GM12878 (cell line): ENCODE measurements around the gene POMT1. TPM values are rescaled to one million over a fixed set of nuclear protein-coding genes. Genes with fewer than 3 reads are reported as not detected.

ENCODE experiments used
- ATF3 ChIP-seq: IDR thresholded peaks from 2 replicates; pipeline ENCODE4 v1.6.1; 2011; ENCODE audit warnings: low read depth, mild to moderate bottlenecking, low read length, moderate library complexity, borderline replicate concordance; ENCODE audit errors: extremely low read depth
- CUX1 ChIP-seq: IDR thresholded peaks from 2 replicates; pipeline ENCODE4 v1.6.1; 2012; ENCODE audit warnings: improper control_type of control experiment, low read depth, low read length; ENCODE audit not compliant: insufficient replicate concordance
- EED ChIP-seq: sonication (generic); IDR thresholded peaks from 2 replicates; pipeline ENCODE4 v1.6.1; 2016; ENCODE audit warnings: antibody characterized with exemption, low read depth
- EGR1 ChIP-seq, 2 experiments: IDR thresholded peaks; 1 replicate in 1 of 2; 2 replicates in 1 of 2; pipeline ENCODE4 v1.6.1; 2011 to 2012; ENCODE audit warnings: low read depth in 2 of 2, low read length in 2 of 2, borderline replicate concordance in 1 of 2, mild to moderate bottlenecking in 1 of 2, moderate library complexity in 1 of 2
- HDAC6 ChIP-seq: fragments of 200-600 bp; sonication (generic); IDR thresholded peaks from one replicate; pipeline ENCODE4 v1.8.0; 2017; ENCODE audit warnings: antibody characterized with exemption; ENCODE audit not compliant: unreplicated experiment
- NBN ChIP-seq: fragments of 450-650 bp; IDR thresholded peaks from 2 replicates; pipeline ENCODE4 v1.6.1; 2016
- NFYA ChIP-seq: IDR thresholded peaks from 2 replicates; pipeline ENCODE4 v1.6.1; 2011; ENCODE audit warnings: low read depth, mild to moderate bottlenecking, low read length, improper control_type of control experiment, borderline replicate concordance
- RAD51 ChIP-seq: fragments of 450-650 bp; IDR thresholded peaks from 2 replicates; pipeline ENCODE4 v1.6.1; 2016; ENCODE audit warnings: moderate library complexity, mild to moderate bottlenecking, inconsistent platforms
- WRNIP1 ChIP-seq: IDR thresholded peaks from 2 replicates; pipeline ENCODE4 v1.6.1; 2011; ENCODE audit warnings: low read depth, low read length, improper control_type of control experiment, borderline replicate concordance
- ZBTB33 ChIP-seq: fragments of 450-650 bp; IDR thresholded peaks from 2 replicates; pipeline ENCODE4 v1.6.1; 2017; ENCODE audit warnings: mild to moderate bottlenecking
- ZNF384 ChIP-seq: IDR thresholded peaks from 2 replicates; pipeline ENCODE4 v1.6.1; 2012; ENCODE audit warnings: low read depth, mild to moderate bottlenecking, low read length, improper control_type of control experiment, borderline replicate concordance
- ZSCAN29 ChIP-seq: fragments of 450-650 bp; IDR thresholded peaks from 2 replicates; pipeline ENCODE4 v1.6.1; 2017; ENCODE audit warnings: mild to moderate bottlenecking, moderate library complexity
- polyA plus RNA-seq, 11 experiments: library from polyadenylated mRNA; depleted of rRNA in 4 of 11; unstranded in 6 of 11; stranded (reverse) in 5 of 11; fragments of >200 nt; fragmentation: Nextera tagmentation in 4 of 11; fragmentation: Illumina TruSeq in 1 of 11; extraction: Ambion mirVana in 4 of 11; extraction: Trizol in 1 of 11; gene quantifications; 1 replicate in 1 of 11; 2 replicates in 10 of 11; pipeline versions ENCODE4 v1.2.1 to v1.2.3, GENCODE V29; 2011 to 2016; ENCODE audit warnings: inconsistent platforms in 2 of 11, missing spikeins in 2 of 11, low read depth in 1 of 11
- total RNA-seq, 4 experiments: library from RNA; depleted of rRNA in 3 of 4; stranded (reverse); fragments of >200 nt in 3 of 4; fragmentation: Illumina TruSeq in 1 of 4; extraction: Trizol in 1 of 4; gene quantifications; 2 replicates each; pipeline versions ENCODE4 v1.2.1 to v1.2.3, GENCODE V29; 2013 to 2021

POMT1 gene
- total and polyA plus RNA-seq, 10 of the 15 experiments (the other 5 are each of a cell fraction or from before 2014, with no cell fraction given) = 1.2 to 19.2 (median 12.6) TPM

- no peak for TF ChIP-seq HDAC6
- TF ChIP-seq ZSCAN29 = no peak
- TF ChIP-seq ATF3 = no peak
- no peak for TF ChIP-seq RAD51
- TF ChIP-seq EED = no peak
- TF ChIP-seq EGR1 (IDR thresholded peaks at IDR 0.05; ENCODE audit: borderline replicate concordance in 1 of 2, low read depth in 2 of 2, low read length in 2 of 2) = no peak
- no peak for TF ChIP-seq CUX1
- no peak for TF ChIP-seq ZNF384
- TF ChIP-seq NBN = no peak
- TF ChIP-seq NFYA = no peak
- no peak for TF ChIP-seq ZBTB33
- TF ChIP-seq WRNIP1 = no peak
Observed at GRCh38 chr9:131534721-131535237, 32.1 kb downstream of the POMT1 start (continued).
